ENCODE data around the gene PCSK6.

Gene PCSK6

DNA sequence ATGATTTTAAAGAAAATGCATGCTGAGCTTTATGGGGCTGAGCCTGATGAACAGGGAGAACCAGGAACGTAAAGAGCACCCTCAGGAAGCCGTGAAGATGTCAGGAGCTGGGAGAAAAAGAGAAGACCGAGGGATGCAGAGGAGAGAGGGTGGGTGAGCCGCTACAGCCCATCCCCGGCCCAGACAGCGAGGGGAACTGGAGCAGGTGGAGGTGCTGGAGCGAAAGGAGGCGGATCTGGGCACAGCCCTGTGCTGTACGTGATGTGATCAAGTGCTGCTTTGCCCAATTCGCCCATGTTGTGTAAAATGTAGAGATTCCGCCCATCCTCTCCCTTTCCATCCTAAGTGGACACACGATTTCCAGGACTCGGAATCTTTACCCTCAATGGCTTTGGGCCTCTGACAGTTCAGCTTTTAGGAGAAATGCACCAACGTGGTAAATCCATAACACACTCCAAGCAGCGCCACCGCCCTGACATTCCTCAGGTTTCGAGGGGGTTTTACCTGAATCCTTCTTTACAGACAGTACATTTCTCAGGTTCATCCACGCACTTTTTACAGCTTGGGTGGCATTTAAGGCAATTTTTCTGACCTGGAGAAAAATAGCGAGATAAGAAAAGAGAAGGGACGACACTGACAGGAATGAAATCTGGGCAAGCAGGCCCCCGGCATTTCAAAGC is 167.4 kb downstream of the PCSK6 start:
- no peak for DNase-seq

DNA sequence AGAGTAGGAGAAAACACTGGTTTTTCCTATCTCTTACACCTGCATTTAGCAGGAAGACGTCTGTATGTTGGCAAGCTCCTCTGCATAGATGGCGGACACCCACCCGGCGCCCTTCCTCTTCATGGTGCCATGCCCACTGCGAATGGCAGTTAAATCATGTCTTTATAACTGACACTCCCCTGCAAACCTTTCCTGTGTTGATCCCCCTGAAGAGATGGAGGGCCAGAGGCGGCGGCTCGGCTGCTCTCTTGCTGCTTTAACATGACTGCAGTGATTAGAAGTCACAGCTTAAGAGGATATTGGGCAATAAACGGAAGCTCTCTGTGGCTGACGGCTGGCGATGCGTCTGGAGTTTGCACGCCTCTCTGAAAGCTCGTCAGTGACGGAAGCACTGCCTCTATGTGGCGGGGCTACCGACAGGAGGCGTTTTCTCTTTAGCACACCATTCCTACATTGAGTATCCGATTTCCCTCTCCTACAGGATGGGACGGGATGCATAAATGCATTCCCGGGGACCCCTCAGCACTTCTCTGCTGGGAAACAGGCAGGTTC is 168.9 kb downstream of the PCSK6 start:
- peak; percentile 40 to 47 for DNase-seq

DNA sequence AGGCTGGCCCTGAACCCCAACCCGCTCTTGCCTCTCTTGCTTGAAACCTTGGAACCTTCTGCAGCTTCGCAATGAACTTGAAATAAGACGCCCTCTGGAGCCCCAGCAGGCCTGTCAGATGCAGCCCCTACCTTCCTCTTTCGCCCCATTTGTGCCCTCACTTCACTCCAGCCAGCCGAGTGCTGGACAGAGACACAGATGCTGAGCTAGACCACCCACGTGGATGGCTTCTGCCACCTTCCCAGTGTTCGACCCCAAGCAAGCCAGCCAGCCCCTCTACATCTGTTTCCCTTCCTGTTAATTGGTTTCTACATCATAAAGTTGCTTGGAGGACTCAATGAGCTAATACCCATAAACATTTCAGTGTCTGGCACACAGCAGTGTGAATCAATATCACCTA is 170.7 kb downstream of the PCSK6 start:
- no peak for DNase-seq

DNA sequence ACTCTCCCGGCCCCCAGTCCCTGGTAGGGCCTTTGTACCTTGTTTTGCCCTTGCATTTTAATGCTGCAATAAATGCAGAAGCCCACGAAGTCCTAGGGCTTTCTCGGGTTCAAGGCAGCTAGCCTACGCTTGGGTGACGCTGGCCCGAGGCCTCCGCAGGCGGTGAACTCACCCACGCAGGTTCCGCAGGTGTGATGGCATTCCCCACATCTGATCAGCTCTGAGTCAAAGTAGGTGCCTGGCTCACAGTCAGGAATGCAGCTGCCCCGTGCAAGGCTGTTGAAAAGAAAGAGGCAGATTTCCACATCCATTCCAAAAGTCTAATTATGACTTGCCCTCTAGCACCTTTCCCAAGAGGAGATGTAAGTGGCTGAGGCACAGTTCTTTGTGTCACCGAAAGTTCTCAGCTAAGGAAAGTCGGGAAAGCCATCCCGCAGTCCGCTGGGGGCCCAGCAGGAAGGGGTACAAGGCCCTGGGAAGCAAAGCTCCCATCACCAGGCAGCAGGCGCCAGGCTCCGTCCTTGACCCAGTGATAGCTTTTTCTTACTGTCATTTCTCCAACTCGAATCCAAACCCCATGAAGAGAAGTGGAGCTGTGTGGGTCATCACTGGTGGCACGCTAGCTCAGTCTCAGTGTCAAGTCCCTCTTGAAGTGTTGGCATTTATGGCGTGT is 171.2 kb downstream of the PCSK6 start:
- DNase-seq = no peak

DNA sequence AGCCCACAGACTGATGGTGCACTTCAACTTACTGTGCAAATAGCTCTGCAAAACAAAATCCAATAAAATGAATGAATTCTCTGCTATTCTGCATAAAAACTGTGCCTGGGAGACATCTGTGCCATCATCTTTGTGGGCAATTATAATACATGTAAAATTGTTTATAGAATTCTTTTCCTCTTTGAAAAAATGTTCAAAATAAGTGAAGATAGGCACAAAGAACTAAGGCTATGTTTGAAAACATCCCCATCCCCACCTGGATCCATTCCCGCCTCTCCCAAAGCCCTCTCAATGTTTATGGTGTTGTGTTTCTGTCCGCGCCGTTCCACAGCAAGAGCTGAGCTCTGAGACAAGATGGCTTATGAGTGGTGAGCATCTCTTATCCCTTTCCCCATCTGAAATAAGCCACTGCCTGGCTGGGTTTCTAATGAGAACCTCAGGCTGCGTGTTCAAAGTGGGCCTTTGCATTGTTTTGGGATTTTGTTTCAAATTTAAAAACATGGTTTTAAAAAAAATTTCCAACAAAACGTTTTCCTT is 172.1 kb downstream of the PCSK6 start:
- DNase-seq = no peak

DNA sequence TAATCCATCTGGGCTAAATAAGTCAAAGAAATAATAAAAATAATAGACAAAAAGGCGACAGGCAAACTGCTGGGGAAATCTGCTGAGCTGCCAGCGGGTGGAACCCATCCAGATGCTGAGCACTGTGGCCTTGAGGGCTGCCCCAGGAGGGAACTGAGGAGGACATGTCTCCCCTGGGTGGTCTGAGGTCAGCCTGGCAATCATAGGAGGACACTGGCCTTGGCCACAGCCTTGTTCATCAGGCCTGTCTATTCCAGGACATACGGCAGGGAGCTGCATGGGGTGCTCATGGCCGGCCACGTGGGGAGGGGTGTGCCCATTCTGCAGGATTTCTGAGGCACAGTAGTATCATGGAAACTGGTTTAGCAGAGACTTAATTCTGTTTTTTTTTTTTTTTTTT is 173.0 kb downstream of the PCSK6 start:
- DNase-seq = no peak

DNA sequence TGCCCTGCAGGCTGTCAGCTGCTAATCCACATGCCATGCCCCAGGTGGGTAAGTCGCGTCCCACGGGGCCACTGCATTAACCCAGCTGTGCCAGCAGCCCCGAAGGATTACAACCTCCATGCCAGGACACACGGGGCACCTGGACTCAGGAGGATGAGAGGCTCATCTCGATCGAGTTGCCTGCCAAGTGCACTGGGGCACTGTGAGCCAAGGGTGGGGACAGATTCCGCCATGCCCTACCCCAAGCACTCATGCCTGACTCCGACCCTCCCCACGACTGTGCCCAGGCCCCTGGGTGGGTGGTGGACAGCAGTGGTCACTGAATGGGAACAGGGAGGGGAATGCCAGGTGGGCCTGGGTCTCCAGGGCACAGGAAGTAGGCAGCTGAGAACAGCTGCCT is 173.8 kb downstream of the PCSK6 start:
- no peak for DNase-seq

DNA sequence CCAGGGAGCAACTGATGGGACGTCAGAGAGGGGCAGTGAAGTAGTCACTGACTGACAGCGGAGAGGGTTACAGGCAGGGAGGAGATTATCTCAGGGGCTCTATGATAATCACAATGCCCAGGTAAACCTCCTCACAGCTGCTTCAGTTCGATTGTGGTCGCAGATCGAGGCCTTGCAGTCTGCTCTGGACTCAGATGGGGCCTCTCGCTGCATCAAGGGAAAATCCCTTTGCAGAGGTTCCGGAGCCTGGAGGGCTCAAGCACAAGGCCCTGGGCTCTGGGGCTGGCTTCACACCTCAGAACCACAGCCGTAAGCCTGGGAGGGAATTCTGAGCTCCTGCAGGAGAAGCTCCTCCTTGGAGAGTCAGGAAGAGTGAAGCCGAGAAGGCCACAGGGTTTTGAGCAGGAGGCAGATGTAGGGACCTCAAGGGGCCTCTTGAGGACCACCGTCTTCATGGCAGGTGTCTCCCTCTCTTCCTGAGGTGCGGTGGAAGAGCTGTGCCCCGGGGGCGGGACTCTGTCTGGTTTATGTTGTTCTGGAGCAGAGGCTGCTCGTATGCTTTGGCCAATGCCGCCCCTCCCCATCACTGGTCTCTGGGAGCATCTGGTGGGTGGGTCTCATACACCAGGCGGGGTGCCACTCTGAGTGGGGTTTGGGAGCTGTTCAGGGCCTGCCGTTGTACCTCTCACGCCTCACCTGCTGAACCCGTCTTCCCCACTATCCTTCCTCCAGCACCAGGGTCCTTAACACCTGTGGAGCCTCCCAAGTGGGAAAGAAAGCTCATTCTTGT is 175.0 kb downstream of the PCSK6 start:
- no peak for DNase-seq

DNA sequence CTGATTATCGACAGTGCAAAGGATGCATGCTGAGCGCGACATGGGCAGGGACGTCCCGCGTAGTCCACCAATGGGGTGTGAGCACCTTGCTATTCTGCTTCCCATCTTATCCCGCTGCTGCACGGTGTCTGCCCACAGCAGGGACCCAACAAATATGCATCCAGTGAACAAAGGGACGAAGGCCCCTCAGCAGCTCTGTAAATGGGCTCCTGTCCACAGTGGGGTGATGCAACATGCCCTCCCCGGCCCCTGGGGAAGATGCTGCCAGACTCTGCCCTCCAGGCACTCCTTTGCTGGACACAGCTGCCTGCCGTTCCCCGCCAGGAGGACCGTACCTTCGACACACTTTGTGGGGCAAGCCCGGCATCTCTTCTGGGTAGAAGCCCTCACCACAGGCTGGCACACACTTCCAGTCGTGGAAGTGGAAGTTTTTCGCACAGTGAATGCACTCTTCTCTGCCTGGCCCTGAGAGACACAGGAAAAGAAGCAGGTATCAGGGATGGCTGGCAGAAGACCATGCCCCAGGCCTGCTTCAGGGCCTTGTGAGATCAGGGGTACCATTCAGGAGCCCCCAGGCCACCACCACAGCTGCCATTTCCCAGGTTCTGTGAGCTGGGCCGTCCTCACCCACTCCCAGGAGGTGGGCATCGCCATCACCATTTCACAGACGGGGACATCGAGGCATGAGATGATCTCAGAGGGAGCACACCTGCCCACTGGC is 176.3 kb downstream of the PCSK6 start:
- DNase-seq = no peak

DNA sequence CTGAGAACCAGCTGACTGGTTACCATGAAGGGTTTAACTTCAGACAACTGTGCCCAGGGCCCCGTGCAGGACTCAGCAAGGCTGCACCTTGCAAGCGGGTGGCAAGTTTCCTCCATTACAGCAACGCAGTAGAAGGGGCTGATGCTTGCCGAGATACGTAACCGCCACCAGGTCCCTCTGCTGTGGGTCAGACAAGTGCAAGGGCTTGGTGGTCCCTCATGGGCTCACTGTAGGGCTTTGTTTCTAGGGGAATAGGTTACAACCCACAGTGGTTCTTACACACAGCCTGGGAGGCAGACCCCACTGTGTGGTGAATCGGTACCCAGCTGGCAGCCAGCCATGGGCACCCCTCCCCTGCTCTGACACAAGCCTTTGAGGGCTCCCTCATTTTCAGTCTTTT is 179.0 kb downstream of the PCSK6 start:
- DNase-seq = no peak

DNA sequence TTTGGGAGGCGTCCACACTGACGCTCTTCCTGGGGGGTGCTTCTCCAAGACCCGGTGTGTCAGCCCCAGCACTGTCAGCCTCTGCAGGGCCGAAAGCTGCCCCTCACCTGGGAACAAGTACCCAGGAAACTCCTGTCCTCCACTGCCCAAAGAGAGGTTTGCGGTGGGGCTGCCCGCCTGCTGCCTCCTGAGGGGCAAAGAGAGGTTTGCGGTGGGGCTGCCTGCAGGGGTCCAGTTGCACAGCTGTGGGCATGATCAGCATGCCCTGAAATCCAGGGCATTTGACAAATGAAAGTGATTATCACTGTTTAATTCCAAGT is 179.4 kb downstream of the PCSK6 start:
- DNase-seq = no peak

DNA sequence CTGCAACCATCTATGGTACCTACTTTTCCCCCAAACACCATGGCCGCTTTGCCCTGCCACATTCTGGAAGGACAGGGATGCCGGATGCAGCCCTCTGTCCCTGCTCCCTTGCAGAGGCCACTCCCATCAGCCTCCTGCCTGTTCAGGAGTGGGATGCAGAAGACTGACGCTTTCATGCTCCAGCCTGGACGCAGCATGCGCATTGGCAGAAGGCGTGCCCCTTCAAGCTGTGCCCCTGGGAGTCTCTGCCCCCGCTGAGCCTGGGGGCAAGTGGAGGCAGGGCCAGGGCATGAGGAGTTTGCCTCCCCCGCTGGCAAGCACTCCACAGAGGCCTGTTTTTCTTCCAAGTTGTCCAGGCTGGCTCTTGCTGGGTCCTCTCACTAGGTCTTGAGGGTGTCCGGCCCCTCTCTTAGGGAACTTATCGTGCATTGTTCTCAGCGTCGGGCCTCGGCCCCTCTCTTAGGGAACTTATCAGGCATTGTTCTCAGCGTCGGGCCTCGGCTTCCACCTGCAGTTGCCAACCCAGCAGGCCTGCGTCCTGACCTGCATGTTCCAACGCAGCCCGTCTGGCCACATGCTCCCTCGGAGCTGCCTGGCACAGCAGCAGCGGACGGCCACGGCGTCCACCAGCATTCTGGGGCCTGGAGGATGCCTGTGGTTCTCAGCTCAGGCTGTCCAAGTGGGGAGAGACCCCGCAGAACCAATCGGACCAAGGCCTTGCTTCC is 179.9 kb downstream of the PCSK6 start:
- no peak for DNase-seq

DNA sequence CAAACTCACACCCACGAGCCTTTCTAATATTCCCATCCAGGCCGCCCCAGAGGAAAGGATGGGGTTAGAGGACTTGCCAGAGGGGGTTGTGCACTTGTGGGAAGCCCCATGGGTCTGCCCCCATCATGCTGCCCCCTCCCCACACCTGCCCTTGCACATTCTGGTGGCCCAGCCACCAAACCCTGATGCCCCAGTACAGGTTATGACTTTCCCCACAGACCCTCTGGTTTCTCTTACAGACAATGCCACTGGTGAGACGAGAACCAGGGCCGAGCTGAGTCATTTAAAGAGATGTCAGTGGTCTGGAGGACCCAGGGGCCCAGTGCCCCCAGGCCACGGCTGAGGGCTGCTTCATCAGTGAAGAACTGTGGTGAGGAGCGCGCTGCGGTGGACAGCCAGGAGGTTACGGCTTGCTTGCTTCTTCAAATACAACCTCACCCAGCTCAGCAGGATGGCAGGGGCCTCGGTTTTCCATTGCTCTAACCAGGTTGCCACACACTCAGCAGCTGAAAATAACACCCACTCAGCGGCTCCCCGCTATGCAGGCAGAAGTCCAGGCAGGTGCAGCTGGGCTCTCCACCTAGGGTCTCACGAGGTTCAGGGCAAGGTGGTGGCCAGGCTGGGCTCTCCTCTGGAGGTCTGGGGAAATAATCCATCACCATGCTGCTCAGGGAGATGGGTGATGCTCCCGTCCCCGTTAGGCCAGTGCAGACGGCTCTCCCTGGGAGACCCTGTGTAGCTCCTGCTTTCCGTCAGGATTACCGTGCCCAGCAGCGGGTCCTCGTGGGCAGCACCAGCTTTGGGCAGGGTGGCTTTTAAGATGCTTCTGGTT is 180.7 kb downstream of the PCSK6 start:
- no peak for DNase-seq

DNA sequence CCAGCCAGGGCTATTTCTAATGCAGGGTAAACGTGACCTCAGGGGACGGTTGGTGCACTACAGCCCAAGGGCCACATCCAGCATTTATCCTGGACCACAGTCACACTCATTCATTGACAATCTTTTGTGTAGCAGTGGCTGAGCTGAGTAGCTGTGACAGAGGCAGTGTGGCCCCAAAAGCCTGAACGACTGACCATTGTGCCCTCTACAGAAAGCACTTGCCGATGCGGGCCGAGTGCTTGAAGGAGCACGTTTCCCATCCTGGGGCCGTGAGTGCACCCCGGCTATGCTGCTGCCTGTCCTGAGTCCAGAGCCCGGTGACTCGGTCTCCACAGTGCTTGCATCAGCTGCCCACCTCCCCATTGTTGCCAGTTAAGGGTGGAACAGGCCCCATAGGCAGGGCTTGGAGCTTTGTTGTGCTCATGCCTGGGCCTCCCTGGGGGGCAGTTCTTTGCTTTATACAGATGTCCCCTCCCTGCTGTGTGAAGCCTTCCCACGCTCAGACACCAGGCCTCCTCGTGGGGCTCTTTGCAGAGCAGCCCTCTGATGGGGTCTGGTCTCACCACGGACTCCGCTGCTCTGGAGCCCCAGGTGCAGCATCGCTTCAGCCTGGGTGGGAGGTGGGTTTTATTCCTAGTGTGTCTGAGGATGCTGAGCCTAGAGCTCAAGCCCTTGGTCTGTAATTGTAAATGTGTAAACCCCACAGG is 181.5 kb downstream of the PCSK6 start:
- no peak for DNase-seq

DNA sequence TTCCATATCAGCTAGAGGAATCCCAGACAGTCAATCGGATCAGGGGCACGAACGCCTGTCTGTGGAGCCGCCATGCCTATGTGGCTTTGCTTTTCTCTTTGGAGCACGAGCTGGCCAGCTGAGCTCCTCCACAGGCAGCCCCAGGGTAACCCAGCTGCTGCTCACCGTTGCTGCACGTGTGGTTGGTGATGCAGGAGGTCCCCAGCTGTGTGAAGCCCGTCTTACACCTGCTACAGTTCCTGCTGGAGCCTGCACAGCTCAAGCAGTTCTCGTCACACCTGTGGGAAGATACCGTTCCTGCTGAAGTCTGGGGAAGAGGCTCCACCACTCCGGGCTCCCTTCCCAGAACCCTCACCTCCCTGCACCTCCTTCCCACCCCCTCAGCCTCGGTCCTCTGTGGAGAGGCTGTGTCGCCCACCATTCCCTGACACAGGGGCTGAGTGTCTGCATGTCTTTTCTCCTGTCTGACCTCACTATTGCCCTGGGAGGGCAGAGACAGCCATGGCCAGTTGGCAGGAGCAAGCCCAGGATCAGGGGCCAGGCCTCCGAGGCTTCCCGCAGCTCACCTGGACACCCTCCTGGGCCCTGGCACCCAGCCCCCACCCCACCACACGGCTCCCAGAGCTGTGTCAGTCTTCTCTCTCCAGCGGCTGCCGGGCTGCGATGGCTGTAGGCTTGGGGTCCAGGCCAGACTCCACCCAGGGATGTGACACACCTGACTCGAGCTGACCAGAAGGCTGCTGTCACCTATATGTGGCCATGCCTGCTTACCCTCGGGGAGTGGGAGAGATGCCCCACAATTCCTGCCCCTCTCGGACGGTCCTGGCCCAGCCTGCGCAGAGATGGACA is 182.2 kb downstream of the PCSK6 start:
- no peak for DNase-seq

DNA sequence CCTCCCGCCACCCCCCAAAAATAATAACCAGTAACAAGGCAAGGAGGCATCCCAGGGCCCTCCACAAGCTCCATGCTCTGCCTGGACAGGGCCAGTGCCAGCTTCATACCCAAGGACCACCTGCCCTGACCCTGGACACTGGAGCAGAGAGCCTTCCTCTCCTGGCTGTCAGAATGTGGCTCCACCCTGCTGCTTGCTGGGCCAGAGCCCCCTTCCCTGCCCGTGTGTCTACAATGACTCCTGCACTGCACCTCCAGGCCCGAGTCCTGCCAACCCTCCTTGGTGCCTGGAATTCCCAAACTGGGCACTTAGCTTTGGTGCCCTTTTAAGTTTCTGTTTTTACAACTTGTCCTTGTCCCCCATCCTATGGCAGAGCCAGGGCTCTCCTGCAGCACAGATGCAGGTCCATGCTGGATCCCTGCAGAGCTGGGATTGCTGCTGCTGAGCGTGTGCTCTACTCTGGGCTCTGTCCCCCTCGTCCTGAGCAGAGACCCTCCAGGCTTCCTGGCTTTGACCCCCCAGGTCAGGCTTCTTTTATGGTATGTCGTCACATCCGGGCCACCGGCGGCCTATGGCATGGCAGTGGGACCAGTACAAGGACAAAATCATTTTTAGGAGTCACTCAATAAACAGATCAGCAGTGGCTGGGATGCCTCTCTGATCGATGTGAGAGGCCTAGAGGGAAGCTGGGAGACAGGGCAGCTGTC is 183.0 kb downstream of the PCSK6 start:
- no peak for DNase-seq

DNA sequence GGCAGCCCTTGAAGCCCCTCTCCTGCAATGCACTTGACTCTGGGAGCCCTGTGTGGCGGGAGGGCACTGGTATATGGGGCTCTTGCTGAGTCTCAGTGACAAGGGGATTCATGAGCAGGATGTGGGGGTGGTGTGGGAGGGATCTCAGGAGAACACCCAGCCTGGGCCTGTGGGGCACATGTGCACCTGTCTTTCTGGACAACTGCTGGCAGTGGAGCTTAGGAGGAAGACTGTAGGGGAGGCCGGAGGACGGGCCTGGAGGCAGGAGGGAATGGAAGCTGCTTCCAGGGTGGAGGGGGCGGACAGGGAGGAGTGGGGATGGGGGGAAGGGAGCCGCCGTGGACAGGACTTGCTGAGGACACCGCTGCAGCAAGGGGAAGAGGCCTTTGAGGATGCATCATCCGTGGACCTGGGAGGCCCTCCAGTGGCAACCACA is 183.7 kb downstream of the PCSK6 start:
- DNase-seq = no peak

DNA sequence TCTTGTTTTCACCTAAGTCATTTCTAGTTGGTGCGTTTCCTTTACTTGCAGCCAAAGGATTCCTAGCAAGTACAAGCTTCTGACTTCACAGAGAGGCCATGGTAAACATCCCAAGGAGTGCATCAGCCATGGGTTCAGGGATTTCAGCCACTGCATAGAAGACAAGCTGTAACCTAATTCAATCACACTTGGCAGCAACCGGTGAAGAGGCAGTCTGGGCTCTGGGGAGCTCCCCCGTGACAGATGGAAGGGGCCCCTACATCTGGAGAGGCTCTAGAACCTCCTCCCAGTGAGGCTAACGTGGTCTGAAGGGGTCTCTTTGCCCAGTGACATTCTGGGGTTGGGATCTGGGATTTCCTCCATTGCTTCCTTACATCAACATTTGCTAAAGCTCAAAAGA is 186.1 kb downstream of the PCSK6 start:
- DNase-seq = no peak

All from stimulated activated CD4-positive, alpha-beta T cell treated with anti-CD3 and anti-CD28 coated beads, Interleukin-2, amount 100 ng/mL, for 48 hours (primary cell).